ENCODE results near the gene ARSA. TPM values are rescaled to one million over a fixed set of nuclear protein-coding genes. Genes with fewer than 3 reads are reported as not detected.

ARSA gene
- total and polyA plus RNA-seq, 4 donors: 6.8 to 28.0 (median 15.8) TPM

GRCh38 chr22:50602338-50602700 lies 25.6 kb downstream of the ARSA start:
- Histone ChIP-seq H3K9ac (ENCODE audit: low read depth in 1 of 2, low read length in 2 of 2) (no peak overlapping the region), H3K27ac (ENCODE audit: low read depth in 1 of 2, low read length in 2 of 2) (no peak overlapping the region), H3K4me3 (ENCODE audit: low read depth in 1 of 3, low read length in 3 of 3) (no peak overlapping the region), H3K9me3 (ENCODE audit: control insufficient read depth in 4 of 4, low read length in 3 of 4) (no peaks in the 10 kb centered on the region), H3K36me3 (ENCODE audit: control insufficient read depth in 4 of 4, insufficient read depth in 3 of 4, low read depth in 1 of 4, low read length in 3 of 4) (no peaks in the 10 kb centered on the region), H3K27me3 (ENCODE audit: control insufficient read depth in 4 of 4, insufficient read depth in 4 of 4, low read length in 3 of 4) (peaks cover 0 to 10% (median 3%) of the 10 kb centered on the region in 4 donors), H3K4me1 (ENCODE audit: control insufficient read depth in 4 of 4, insufficient read depth in 4 of 4, low read length in 3 of 4) (peaks cover 0 to 7% (median 4%) of the 10 kb centered on the region in 4 donors)
- TF ChIP-seq ZBTB33 (IDR thresholded peaks at IDR 0.05) (no peak), TAF1 (conservative IDR thresholded peaks at IDR 0.05) (no peak), MAX (IDR thresholded peaks at IDR 0.05) (no peak), YY1 (IDR thresholded peaks at IDR 0.05) (no peak), HNF4A (conservative IDR thresholded peaks at IDR 0.05) (no peak), EGR1 (IDR thresholded peaks at IDR 0.05; ENCODE audit: low read depth in 2 of 2) (no peak), FOXA1 (IDR thresholded peaks at IDR 0.05) (no peak), NR2F2 (IDR thresholded peaks at IDR 0.05) (no peak), JUND (IDR thresholded peaks at IDR 0.05) (no peak), CTCF (IDR thresholded peaks at IDR 0.05; ENCODE audit: low read depth, low read length, missing input control) (no peak), REST (IDR thresholded peaks at IDR 0.05) (no peak)
- DNase-seq (ENCODE audit: low spot score): no peak
- 32% methylated on average over 2 of the region's 2 CpGs for WGBS

- Histone ChIP-seq H3K9me3 (ENCODE audit: control insufficient read depth in 4 of 4, low read length in 3 of 4) (no peaks in the 10 kb centered on the region), H3K27ac (ENCODE audit: low read depth in 1 of 2, low read length in 2 of 2) (no peak overlapping the region), H3K36me3 (ENCODE audit: control insufficient read depth in 4 of 4, insufficient read depth in 3 of 4, low read depth in 1 of 4, low read length in 3 of 4) (no peaks in the 10 kb centered on the region), H3K4me1 (ENCODE audit: control insufficient read depth in 4 of 4, insufficient read depth in 4 of 4, low read length in 3 of 4) (peaks cover 0 to 7% (median 4%) of the 10 kb centered on the region in 4 donors), H3K27me3 (ENCODE audit: control insufficient read depth in 4 of 4, insufficient read depth in 4 of 4, low read length in 3 of 4) (peaks cover 0 to 10% (median 3%) of the 10 kb centered on the region in 4 donors), H3K9ac (ENCODE audit: low read depth in 1 of 2, low read length in 2 of 2) (no peak overlapping the region), H3K4me3 (ENCODE audit: low read depth in 1 of 3, low read length in 3 of 3) (no peak overlapping the region)
- no peak for TF ChIP-seq RAD21 (IDR thresholded peaks at IDR 0.05)
- TF ChIP-seq YY1 (IDR thresholded peaks at IDR 0.05): no peak
- TF ChIP-seq EGR1 (IDR thresholded peaks at IDR 0.05; ENCODE audit: low read depth in 2 of 2): no peak
- no peak for TF ChIP-seq NR2F2 (IDR thresholded peaks at IDR 0.05)
- no peak for TF ChIP-seq RXRA (IDR thresholded peaks at IDR 0.05)
- no peak for TF ChIP-seq ATF3 (IDR thresholded peaks at IDR 0.05)
- no peak for TF ChIP-seq TAF1 (conservative IDR thresholded peaks at IDR 0.05)
- no peak for TF ChIP-seq FOXA2 (IDR thresholded peaks at IDR 0.05)
- no peak for TF ChIP-seq GABPA (IDR thresholded peaks at IDR 0.05 in 1 of 2, conservative IDR thresholded peaks at IDR 0.05 in 1 of 2)
- no peak for TF ChIP-seq CTCF (IDR thresholded peaks at IDR 0.05; ENCODE audit: low read depth, low read length, missing input control)
- no peak for TF ChIP-seq MAX (IDR thresholded peaks at IDR 0.05)
- TF ChIP-seq JUND (IDR thresholded peaks at IDR 0.05): no peak
- TF ChIP-seq SP1 (IDR thresholded peaks at IDR 0.05): no peak
- 64% methylated on average over 12 of the region's 12 CpGs for WGBS
- no peak for DNase-seq (ENCODE audit: low spot score)
Measured at GRCh38 chr22:50601669-50602337, 26.1 kb downstream of the ARSA start.
